NK-92 treated with Interleukin-12 subunit alpha and Interleukin-12 subunit beta, amount 100 ng/mL, for 24 hours (cell line): ENCODE data around the gene SNCB.
"Not testable (repeated sequence)": the region's sequence is repeated elsewhere in the genome, so short reads cannot be mapped to it uniquely, and the experiment has no call there.

ENCODE experiments used
- DNase-seq: peaks from one replicate; lab custom pipeline; 2025; lab: John Stamatoyannopoulos, UW

The SNCB gene

GRCh38 chr5:176597417-176598389 lies 32.6 kb downstream of the SNCB start:
- no peak for DNase-seq

DNA sequence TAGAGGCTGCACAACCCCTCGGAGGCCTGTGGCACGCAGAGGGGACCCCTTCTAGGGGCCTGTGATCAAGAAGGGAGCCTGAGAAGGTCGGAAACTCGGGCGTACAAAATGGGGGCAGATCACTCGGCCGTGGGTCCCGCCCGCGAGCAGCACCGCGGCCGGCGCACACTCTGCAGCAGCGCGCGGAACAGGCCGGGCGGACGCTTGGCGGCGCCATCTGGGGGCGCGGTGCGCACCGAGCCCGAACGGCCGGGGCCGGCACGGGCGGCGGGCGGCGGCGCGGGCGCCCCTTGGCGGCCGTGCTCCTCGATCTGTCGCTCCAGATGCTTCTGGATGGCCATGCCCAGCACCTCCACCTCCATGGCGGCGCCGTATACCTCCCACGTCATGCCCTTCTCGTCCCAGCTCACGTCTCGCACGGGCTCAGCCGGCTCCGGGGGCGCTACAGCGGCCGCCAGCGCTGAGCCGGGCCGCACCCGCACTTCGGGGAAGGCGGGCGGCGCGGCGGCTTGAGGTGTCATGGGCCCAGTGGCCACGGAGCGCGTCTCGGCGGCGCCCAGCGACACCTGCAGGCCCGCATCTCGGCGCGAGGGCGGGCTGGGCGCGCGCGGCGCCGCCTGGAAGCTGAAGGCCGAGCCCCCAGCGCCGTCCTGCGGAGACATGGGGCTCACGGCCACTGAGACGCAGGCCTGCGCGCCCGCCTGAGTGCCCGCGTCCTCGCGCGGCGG lies 33.5 kb downstream of the SNCB start:
- DNase-seq, result no peak

DNA sequence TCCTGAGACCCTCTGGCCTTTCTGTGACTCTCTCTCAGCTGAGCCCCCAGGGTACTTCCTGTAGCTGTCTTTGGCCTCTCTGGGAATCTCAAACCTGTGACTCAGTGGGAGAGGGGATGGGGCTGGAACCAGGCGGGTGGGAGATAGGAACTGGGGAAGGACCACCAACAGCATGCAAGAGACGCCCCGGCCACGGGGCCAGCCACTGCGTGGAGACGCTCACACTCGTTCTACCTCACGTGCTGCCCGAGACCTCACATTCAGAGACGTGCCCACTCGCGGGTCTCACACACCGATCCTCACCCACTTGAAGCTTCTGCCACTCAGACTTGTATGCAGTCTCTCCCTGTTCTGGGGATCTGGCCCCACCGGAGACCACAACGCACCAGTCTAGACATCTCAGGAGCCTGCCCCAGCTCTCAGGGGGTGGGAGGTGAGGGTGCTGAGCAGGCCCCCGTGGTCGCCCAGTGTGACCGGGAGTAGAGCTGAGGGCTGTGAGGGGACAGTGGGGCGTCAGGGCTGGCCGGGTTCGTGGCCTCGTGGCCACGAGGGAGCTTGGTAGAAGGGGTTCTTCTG lies 34.2 kb downstream of the SNCB start:
- no peak for DNase-seq

DNA sequence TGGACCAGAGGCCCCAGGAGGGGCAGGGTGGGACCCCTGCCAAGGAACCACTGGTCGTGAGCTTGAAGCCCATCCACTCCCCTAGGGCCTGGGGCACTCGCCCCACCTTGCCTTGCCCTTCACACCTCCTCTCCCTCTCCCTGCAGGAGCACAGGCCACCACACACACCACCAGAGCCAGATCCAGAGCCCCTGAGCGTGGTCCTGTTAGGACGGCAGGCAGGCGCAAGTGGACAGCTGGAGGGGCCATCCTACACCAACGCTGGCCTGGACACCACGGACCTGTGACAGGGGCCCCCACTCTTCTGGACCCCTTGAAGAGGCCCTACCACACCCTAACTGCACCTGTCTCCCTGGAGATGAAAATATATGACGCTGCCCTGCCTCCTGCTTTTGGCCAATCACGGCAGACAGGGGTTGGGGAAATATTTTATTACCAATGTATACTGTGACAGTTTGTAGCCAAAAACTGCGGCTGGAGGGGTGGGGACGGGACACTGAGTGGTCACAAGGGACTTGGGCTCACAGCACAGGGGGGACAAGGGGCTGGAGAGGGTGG lies 34.9 kb downstream of the SNCB start:
- DNase-seq, result no peak

DNA sequence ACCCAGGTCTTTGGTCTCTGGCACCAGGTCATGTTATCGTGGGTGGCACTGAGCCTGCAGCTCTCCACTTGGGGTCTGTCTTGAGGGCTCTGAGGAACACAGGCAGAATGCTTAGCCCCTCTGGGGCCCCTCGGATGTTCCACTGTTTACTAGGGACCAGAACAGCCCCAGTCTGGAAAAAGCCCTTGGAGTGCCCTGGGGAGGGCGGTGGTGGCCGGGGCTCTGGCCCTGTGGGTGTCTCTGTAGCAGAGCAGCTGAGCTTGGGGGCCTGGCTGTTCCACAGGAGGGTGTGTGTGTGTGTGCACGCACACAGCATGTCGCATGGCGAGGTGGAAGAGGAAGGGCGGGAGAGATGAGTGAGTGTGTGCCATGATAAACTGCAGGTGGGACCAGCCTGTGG lies 35.8 kb downstream of the SNCB start:
- DNase-seq, result no peak

DNA sequence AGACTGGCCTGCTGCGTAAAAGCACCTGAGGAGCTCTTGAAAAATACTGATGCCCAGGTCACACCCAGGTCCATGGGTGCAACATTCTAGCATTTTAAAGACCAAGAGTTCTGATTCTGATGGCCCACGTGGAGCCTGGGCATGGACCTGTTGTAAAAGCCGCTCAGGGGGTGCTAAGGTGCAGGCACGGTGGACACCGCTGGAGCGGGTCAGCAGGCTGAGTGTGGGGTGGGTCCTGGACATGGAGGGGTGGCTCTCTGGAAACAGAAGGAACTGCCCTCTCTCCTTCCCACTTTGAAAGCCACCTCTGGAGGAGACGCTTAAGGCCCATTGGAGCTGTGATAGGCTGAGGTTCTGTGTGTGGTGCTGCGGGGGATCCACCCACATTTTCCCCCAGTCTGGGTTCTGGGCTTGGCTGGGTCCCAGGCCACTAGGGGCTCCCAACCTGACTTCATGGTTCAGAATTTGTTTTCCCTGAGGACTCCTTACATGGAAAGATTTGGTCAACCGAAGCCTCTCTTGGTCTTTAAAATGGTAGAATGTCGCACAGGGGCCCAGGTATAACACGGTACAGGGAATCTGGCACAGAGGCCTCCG lies 37.0 kb downstream of the SNCB start:
- no peak for DNase-seq

- DNase-seq, result no peak
Measured at GRCh38 chr5:176592573-176592972, 37.8 kb downstream of the SNCB start.

DNA sequence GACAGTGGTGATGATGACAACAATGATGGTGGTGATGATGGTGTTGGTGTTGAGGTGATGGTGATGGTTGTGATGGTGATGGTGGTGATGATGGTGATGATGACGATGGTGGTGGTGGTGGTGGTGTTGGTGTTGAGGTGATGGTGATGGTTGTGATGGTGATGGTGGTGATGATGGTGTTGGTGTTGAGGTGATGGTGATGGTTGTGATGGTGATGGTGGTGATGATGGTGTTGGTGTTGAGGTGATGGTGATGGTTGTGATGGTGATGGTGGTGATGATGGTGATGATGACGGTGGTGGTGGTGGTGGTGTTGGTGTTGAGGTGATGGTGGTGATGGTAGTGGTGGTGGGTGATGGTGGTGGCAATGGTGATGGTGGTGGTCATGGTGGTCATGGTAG lies 38.7 kb downstream of the SNCB start:
- DNase-seq, result not testable (repeated sequence)

- DNase-seq, result no peak
Measured at GRCh38 chr5:176590035-176590717, 40.2 kb downstream of the SNCB start.

DNA sequence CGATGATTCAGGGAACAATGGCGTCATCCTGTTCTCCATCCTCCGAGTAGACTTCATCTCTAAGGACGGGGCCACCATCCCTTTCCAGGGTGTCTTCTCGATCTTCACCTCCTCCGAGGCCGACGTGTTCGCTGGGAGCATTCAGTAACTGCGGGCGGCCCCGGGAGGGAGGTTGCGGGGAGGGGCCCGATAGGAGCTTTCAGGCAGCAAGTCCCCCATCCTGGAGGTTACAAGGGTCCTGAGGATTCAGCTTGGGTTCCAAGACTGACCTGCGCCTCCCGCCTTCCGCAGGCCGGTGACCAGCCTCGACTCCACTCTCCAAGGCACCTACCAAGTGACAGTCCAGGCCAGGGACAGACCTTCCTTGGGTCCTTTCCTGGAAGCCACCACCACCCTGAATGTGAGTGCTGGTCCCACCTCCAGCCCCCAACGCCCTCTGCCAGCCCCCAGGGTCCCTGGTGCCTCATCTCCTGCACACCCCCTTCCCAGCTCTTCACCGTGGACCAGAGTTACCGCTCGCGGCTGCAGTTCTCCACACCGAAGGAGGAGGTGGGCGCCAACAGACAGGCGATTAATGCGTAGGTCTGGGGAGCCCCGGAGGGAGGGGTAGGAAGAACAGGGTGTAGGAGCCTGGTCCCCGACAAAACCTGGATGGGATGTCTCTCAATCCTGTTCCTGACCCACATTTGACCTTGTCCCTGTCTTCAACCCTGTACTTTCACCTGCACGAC lies 41.1 kb downstream of the SNCB start:
- DNase-seq, result no peak

DNA sequence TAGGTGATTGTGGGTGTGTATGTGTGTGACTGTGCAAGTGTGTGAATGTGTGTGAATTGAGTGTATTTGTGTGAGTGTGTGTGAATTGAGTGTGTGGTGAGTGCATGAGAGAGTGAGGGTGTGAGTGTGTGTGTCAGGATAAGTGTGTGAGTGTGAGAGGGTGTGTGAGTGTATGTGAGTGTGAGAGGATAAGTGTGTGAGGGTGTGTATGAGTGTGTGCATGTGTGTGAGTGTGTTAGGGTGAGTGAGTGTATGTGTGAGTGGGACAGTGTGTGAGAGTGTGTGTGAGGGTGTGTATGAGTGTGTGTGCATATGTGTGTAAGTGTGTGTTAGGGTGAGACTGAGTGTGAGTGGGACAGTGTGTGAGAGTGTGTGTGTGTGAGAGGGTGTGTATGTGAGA lies 42.0 kb downstream of the SNCB start:
- DNase-seq, result no peak

DNA sequence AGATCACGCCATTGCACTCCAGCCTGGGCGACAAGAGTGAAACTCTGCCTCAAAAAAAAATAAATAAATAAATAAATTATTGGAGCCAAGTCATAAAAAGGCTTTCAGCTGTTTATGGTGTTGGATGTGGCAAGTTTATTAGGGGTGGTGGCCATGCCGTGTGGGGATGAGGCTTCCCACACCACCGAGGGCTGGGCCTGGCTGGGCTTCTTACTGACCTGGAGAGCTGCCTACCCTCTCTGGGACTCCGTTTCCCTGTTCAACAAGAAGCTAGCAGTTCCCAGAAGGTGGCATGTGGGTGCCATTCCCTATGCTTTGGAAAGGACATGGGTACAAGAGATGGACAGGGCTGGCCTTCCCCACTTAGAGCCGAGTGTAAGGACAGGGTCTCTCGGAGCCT lies 42.9 kb downstream of the SNCB start:
- no peak for DNase-seq

DNA sequence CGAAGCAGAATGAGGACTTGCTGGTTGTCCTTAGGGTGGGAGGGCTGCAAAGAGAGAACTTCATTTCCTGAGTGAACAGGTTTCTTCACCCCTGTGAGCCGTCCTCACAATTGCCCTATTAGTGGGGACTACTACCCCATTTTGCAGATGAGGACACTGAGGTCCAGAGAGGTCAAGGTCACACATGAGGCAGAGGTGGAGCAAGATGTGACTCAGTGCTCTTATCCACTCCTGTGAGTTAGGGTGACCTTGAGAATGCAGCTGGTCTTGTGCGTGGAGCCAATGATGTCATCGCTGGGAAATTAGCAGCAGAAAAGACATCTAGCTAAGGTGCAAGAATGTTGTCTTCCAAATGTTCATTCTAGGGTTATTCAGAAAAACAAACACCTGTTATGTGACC lies 47.3 kb downstream of the SNCB start:
- DNase-seq, result no peak

DNA sequence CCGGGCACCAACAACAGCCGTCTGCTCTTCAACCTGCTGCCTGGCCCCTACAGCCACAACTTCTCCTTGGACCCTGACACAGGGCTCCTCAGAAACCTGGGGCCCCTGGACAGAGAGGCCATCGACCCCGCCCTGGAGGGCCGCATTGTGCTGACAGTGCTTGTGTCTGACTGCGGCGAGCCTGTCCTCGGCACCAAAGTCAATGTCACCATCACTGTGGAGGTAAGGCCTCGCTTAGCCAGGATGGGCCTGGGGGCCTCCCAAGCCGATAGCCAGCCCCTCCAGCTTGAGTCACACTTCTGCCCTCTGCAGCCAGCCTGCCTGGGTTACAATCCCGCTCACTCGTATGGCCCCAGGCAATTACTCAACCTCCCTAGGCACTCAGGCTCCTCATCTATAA lies 49.0 kb downstream of the SNCB start:
- no peak for DNase-seq

DNA sequence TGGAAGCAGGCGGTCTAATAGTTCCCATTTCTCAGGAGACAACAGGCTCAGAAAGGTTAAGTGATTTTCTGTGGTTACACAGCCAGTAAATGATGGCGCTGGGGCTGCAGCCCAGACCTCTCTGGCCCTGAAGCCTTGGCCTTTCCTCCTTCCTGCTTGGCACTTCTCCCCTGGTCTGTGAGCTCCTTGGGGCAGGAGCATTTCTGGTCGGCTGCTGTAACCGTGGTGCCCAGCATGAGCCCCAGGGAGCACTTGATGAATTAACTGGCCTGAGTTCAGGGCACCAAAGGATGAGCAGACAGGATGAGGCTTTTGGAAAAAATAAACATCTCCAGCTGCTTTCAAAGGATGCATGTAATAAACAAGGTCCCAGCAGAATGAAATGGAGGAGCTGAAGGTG lies 51.0 kb downstream of the SNCB start:
- DNase-seq, result no peak

DNA sequence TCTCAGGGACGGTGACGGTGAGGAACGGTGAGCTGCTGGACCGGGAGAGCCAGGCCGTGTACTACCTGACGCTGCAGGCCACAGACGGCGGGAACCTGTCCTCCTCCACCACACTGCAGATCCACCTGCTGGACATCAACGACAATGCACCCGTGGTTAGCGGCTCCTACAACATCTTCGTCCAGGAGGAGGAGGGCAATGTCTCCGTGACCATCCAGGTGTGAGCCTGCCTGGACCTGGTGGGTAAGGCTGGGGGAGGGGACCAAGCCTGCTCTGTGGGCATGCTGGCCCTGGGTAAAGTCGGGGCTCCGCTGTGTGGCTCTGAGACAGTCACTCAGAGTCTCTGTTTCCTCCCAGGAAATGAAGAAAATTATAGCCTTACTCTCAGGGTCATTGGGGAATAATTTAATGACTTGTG lies 51.9 kb downstream of the SNCB start:
- DNase-seq, result no peak

DNA sequence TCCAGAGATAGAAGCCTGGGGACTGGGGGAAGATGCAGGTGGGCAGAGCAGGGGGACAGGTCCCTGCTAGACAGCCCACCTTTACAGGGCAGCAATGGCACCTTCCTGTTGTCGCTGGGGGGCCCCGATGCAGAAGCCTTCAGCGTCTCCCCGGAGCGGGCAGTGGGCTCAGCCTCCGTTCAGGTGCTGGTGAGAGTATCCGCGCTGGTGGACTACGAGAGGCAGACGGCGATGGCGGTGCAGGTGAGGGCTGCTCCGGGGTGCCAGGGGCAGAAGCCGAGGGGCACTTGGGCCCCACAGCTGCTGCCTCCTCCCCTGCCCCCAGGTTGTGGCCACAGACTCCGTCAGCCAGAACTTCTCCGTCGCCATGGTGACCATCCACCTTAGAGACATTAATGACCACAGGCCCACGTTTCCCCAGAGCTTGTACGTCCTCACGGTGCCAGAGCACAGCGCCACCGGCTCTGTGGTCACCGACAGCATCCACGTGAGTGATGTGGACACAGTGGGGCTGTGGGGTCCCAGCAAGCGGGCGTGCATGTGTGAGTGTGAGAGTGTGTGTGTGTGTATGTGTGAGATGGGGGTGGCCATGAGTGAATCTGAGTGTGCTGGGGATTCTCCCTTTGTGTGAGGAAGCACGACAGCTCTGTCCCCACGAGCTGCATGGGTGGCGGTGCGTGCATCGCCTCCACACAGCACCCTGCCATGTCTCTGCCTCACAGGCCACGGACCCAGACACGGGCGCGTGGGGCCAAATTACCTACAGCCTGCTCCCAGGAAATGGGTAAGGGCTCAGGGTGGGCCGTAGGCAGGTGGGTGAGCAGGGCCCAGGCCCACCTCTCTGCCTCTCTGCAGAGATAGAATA lies 52.8 kb downstream of the SNCB start:
- no peak for DNase-seq

- no peak for DNase-seq
Measured at GRCh38 chr5:176575488-176576422, 54.6 kb downstream of the SNCB start.

DNA sequence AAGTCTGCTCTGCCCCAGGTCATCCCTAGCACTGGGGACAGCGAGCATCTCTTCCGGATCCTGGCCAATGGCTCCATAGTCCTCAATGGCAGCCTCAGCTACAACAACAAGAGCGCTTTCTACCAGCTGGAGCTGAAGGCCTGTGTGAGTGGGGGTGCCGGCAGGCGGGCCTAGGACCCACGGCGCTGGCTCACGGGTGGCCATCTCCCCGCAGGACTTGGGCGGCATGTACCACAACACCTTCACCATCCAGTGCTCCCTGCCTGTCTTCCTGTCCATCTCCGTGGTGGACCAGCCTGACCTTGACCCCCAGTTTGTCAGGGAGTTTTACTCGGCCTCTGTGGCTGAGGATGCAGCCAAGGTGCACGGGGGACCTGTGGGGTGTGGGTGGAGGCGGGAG lies 55.3 kb downstream of the SNCB start:
- no peak for DNase-seq
